Type B pancreatic cell (in vitro differentiated cells): ENCODE results near the gene BBLN. TPM values are rescaled to one million over a fixed set of nuclear protein-coding genes. Genes with fewer than 3 reads are reported as not detected.

Experiments
- DNase-seq: peaks from one replicate; pipeline ENCODE4 v3.0.0; 2021; ENCODE audit warnings: mixed read lengths; ENCODE audit not compliant: unreplicated experiment; ENCODE audit errors: extremely low spot score
- H3K27ac Mint-ChIP-seq: 2 replicates; pipeline ENCODE4 v1.8.0; 2021; ENCODE audit warnings: mild to moderate bottlenecking, mixed read lengths
- H3K27me3 Mint-ChIP-seq: 2 replicates; pipeline ENCODE4 v1.8.0; 2021; ENCODE audit warnings: mixed read lengths
- H3K36me3 Mint-ChIP-seq: 2 replicates; pipeline ENCODE4 v1.8.0; 2021; ENCODE audit warnings: mixed read lengths
- H3K4me1 Mint-ChIP-seq: one replicate; pipeline ENCODE4 v1.8.0; 2021; ENCODE audit warnings: mixed read lengths; ENCODE audit not compliant: unreplicated experiment
- H3K4me3 Mint-ChIP-seq: 2 replicates; pipeline ENCODE4 v1.8.0; 2021; ENCODE audit warnings: mild to moderate bottlenecking, mixed read lengths
- H3K9me3 Mint-ChIP-seq: 2 replicates; pipeline ENCODE4 v1.8.0; 2021; ENCODE audit warnings: mixed read lengths
- CTCF ChIP-seq: fragments of 200-600 bp; sonication (generic); conservative IDR thresholded peaks from 2 replicates; pipeline ENCODE4 v1.5.0; 2021; ENCODE audit warnings: antibody characterized with exemption, mild to moderate bottlenecking
- total RNA-seq: library from RNA; stranded (reverse); gene quantifications from 2 replicates; pipeline ENCODE4 v1.2.1, GENCODE V29; 2021; ENCODE audit warnings: low replicate concordance

BBLN gene
- total RNA-seq, 1 donor from 2014 or later: 108 TPM

GRCh38 chr9:128203024-128203706 is 43.1 kb downstream of the BBLN start, which contains the start of gene DNM1:
Gene DNM1, plus strand, starts transcription at chr9:128203379. Its CDS starts 92 bp downstream, at chr9:128203471.
- Mint-ChIP-seq H3K27me3 (peaks cover 3% of the 10 kb centered on the region), H3K27ac (peak within 1 kb of the TSS; percentile 76), H3K36me3 (no peaks in the 10 kb centered on the region), H3K9me3 (no peaks in the 10 kb centered on the region), H3K4me3 (peak within 1 kb of the TSS; percentile 88), H3K4me1 (peaks cover 27% of the 10 kb centered on the region)
- peak; percentile 96 for TF ChIP-seq CTCF
- DNase-seq: peak; percentile 81

- Mint-ChIP-seq H3K4me3 (peak overlapping the region; percentile 88), H3K27ac (peak overlapping the region; percentile 76), H3K9me3 (no peaks in the 10 kb centered on the region), H3K4me1 (peaks cover 32% of the 10 kb centered on the region), H3K36me3 (no peaks in the 10 kb centered on the region), H3K27me3 (peaks cover 3% of the 10 kb centered on the region)
- no peak for DNase-seq
- TF ChIP-seq CTCF: no peak
These were observed 43.9 kb downstream of the BBLN start for GRCh38 chr9:128203707-128204551.

- DNase-seq: no peak
- Mint-ChIP-seq H3K4me1 (peaks cover 32% of the 10 kb centered on the region), H3K36me3 (no peaks in the 10 kb centered on the region), H3K4me3 (peak overlapping the region; percentile 88), H3K27me3 (peaks cover 3% of the 10 kb centered on the region), H3K9me3 (no peaks in the 10 kb centered on the region), H3K27ac (no peak overlapping the region)
- TF ChIP-seq CTCF: no peak
These were observed 44.8 kb downstream of the BBLN start for GRCh38 chr9:128204858-128205257.

GRCh38 chr9:128205296-128205944 is 45.4 kb downstream of the BBLN start:
- DNase-seq: no peak
- H3K9me3 Mint-ChIP-seq: no peaks in the 10 kb centered on the region
- no peak for TF ChIP-seq CTCF
- H3K4me3 Mint-ChIP-seq: peak overlapping the region; percentile 88
- H3K36me3 Mint-ChIP-seq: no peaks in the 10 kb centered on the region
- H3K27ac Mint-ChIP-seq: no peak overlapping the region
- peaks cover 3% of the 10 kb centered on the region for H3K27me3 Mint-ChIP-seq
- peaks cover 32% of the 10 kb centered on the region for H3K4me1 Mint-ChIP-seq

GRCh38 chr9:128206484-128206883 is 46.4 kb downstream of the BBLN start:
- H3K4me1 Mint-ChIP-seq: peaks cover 41% of the 10 kb centered on the region
- TF ChIP-seq CTCF: no peak
- peaks cover 3% of the 10 kb centered on the region for H3K27me3 Mint-ChIP-seq
- H3K4me3 Mint-ChIP-seq: peak overlapping the region; percentile 35
- no peaks in the 10 kb centered on the region for H3K9me3 Mint-ChIP-seq
- DNase-seq: no peak
- H3K27ac Mint-ChIP-seq: no peak overlapping the region
- no peaks in the 10 kb centered on the region for H3K36me3 Mint-ChIP-seq
